ENCODE data around the gene SP2.
"Not testable (repeated sequence)": the region's sequence is repeated elsewhere in the genome, so short reads cannot be mapped to it uniquely, and the experiment has no call there.

Gene SP2

DNA sequence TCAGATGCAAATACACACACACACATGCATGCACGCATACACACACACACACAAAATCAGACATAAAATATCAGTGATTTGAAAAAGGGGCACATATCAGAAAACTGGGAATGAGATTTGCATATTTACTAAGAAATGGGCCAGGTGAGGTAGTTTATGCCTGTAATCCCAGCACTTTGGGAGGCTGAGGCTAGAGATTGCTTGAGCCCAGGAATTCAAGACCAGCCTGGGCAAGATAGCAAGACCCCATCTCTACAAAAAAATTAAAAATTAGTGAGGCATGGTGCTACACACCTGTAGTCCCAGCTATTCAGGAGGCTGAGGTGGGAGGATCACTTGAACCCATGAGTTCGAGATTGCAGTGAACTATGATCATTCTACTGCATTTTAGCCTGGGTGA is 23.0 kb downstream of the SP2 start:
- peaks cover 5% of the 10 kb centered on the region for H3K36me3 ChIP-seq (ENCODE audit: control insufficient read depth, insufficient read depth, low read length)
- H3K4me3 ChIP-seq (ENCODE audit: low read length), result no peak overlapping the region
- H3K9me3 ChIP-seq (ENCODE audit: control insufficient read depth, low read length), result no peaks in the 10 kb centered on the region
- H3K4me1 ChIP-seq (ENCODE audit: control insufficient read depth, insufficient read depth, low read length), result no peaks in the 10 kb centered on the region
- no peak overlapping the region for H3K9ac ChIP-seq (ENCODE audit: low read length)
- H3K27me3 ChIP-seq (ENCODE audit: control insufficient read depth, insufficient read depth, low read length), result no peaks in the 10 kb centered on the region

DNA sequence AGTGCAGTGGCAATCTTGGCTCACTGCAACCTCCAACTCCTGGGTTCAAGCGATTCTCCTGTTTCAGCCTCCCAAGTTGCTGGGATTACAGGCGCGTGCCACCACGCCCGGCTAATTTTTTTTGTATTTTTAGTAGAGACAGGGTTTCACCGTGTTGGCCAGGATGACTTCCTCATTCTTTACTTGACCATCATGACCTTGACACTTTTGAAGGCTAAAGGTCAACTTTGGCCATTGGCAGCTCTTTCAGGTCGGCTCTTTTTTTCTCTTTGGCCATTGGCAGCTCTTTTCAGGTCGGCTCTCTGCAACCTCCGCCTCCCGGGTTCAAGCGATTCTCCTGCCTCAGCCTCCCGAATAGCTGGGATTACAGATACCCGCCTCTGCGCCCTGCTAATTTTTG is 23.9 kb downstream of the SP2 start:
- H3K27me3 ChIP-seq (ENCODE audit: control insufficient read depth, insufficient read depth, low read length); H3K9me3 ChIP-seq (ENCODE audit: control insufficient read depth, low read length); H3K4me1 ChIP-seq (ENCODE audit: control insufficient read depth, insufficient read depth, low read length); H3K36me3 ChIP-seq (ENCODE audit: control insufficient read depth, insufficient read depth, low read length); H3K9ac ChIP-seq (ENCODE audit: low read length); H3K4me3 ChIP-seq (ENCODE audit: low read length): not testable (repeated sequence)

DNA sequence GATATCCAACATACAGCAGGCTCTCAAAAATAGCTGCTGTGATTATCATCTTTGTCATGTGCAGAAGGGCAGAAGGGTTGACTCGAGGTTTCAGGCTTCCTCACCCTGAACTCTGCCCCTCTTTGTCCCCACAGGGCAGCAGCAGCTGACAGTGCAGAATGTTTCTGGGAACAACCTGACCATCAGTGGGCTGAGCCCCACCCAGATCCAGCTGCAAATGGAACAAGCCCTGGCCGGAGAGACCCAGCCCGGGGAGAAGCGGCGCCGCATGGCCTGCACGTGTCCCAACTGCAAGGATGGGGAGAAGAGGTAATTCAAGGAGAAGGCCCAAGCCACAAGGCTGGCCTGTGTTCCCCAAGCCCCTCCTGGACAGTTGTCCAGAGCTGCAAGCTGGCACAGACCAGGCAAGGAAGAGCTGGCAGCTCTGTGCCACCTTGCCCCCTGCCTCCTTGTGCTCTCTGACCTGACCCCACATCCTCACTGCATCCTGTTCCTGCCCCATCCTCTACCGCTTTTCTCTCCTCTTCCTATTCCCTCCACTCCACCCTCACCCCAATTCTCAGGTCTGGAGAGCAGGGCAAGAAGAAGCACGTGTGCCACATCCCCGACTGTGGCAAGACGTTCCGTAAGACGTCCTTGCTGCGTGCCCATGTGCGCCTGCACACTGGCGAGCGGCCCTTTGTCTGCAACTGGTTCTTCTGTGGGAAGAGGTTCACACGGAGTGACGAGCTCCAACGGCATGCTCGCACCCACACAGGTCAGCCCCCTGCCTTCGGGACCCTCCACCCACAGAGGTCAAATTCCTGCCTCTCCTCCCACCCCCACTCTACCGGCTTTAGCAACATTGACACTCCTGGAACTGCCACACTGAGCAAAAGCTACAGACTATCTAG is 29.0 kb downstream of the SP2 start:
- Histone ChIP-seq H3K27me3 (ENCODE audit: control insufficient read depth, insufficient read depth, low read length) (no peaks in the 10 kb centered on the region), H3K4me1 (ENCODE audit: control insufficient read depth, insufficient read depth, low read length) (no peaks in the 10 kb centered on the region), H3K9me3 (ENCODE audit: control insufficient read depth, low read length) (no peaks in the 10 kb centered on the region), H3K4me3 (ENCODE audit: low read length) (no peak overlapping the region), H3K36me3 (ENCODE audit: control insufficient read depth, insufficient read depth, low read length) (peaks cover 5% of the 10 kb centered on the region), H3K9ac (ENCODE audit: low read length) (no peak overlapping the region)

DNA sequence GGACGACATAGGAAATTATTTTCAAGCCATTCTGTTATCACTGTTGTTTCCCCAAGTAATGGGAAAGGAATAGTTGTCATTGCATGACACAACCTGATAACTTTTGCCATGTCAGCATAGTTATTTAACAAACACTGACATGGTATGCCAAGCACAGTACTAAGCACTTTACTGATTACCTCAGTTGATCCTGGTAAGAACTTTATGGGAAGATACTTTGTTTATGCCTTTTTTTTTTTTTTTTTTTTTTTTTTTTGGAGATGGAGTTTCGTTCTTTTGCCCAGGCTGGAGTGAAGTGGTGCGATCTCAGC is 29.6 kb downstream of the SP2 start:
- Histone ChIP-seq H3K9me3 (ENCODE audit: control insufficient read depth, low read length) (no peaks in the 10 kb centered on the region), H3K9ac (ENCODE audit: low read length) (no peak overlapping the region), H3K4me1 (ENCODE audit: control insufficient read depth, insufficient read depth, low read length) (no peaks in the 10 kb centered on the region), H3K4me3 (ENCODE audit: low read length) (no peak overlapping the region), H3K27me3 (ENCODE audit: control insufficient read depth, insufficient read depth, low read length) (no peaks in the 10 kb centered on the region), H3K36me3 (ENCODE audit: control insufficient read depth, insufficient read depth, low read length) (peaks cover 5% of the 10 kb centered on the region)

DNA sequence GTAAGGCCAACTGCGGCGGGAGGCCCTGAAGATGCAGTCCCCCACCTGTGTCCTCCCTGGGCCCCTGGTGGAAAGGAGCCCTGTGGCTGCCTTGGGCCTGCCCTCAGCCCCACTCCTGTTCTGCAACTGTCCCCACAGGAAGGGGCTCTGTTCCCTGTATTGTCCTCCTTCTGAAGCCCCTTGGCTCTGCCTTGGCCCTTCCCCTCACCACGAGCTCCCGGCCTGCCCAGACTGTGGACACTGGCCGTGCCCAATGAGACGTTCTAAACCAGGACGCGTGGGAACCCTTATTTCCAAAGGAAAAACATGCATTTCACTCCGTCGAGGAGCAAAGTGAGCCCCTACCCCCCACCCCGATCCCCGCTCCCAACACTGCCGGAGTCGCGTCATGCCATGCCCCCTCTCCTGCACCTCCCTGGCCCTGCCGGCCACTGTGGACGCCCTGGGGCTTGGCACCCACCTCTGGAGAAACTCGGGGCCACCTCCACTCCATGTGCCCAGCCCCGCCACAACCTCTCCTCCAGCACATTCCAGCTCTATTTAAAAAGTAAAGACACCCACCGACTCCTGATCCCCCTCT is 31.9 kb downstream of the SP2 start:
- no peaks in the 10 kb centered on the region for H3K9me3 ChIP-seq (ENCODE audit: control insufficient read depth, low read length)
- H3K36me3 ChIP-seq (ENCODE audit: control insufficient read depth, insufficient read depth, low read length), result peaks cover 5% of the 10 kb centered on the region
- no peak overlapping the region for H3K4me3 ChIP-seq (ENCODE audit: low read length)
- H3K9ac ChIP-seq (ENCODE audit: low read length), result no peak overlapping the region
- H3K4me1 ChIP-seq (ENCODE audit: control insufficient read depth, insufficient read depth, low read length), result no peaks in the 10 kb centered on the region
- no peaks in the 10 kb centered on the region for H3K27me3 ChIP-seq (ENCODE audit: control insufficient read depth, insufficient read depth, low read length)

DNA sequence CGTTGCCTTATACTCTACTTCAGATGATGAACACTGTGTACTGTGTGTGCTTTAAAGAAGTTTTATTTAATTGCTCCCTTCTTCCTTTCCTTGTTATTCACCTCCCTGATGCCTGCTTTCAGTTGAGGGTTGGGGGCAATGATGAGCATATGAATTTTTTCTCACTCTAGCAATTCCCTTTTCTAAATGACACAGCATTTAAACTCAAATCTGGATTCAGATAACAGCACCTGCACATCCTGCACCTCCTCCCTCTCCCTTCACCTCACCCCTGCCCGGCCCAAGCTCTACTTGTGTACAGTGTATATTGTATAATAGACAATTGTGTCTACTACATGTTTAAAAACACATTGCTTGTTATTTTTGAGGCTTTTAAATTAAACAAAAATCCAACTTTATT is 32.4 kb downstream of the SP2 start:
- Histone ChIP-seq H3K9me3 (ENCODE audit: control insufficient read depth, low read length) (no peaks in the 10 kb centered on the region), H3K9ac (ENCODE audit: low read length) (no peak overlapping the region), H3K36me3 (ENCODE audit: control insufficient read depth, insufficient read depth, low read length) (peaks cover under 1% of the 10 kb centered on the region), H3K27me3 (ENCODE audit: control insufficient read depth, insufficient read depth, low read length) (no peaks in the 10 kb centered on the region), H3K4me1 (ENCODE audit: control insufficient read depth, insufficient read depth, low read length) (no peaks in the 10 kb centered on the region), H3K4me3 (ENCODE audit: low read length) (no peak overlapping the region)

DNA sequence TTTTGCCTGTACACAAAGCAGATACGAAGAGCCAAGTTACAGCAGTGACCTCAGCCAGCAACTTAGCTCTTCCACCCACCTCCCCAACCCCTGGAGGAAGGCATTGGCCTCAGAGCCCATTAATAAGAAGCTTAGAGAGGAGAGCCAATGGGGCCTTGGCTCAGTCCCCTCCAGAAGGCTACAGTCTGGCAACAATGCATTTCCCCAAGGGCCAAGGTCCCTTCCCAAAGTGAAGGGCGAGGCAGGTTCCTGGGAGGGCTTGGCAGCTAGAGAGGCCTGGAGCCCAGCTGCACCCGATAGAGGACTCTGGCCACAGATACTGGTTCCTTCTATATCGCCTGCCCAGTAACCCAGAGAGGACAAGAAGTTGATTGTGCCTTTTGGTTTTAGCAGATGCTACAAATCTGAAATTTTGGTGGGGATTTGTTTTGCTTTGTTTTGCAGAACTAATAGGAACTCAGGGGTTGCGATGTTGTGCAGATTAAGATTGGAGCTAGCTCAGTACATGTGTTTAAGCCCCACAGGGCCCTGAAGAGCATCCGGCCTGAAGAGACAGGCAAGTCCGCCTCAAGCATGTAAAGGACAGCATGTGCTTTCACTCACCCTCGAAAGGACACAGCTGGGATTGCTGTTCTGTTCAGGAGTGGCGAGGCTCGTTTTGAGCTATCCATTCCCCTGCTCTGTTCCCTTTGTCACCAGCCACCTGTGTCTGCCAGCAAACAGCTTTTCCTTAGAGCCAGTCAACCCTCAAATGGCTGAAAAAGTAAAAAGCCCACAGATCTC is 33.4 kb downstream of the SP2 start:
- Histone ChIP-seq H3K4me3 (ENCODE audit: low read length) (no peak overlapping the region), H3K9me3 (ENCODE audit: control insufficient read depth, low read length) (no peaks in the 10 kb centered on the region), H3K27me3 (ENCODE audit: control insufficient read depth, insufficient read depth, low read length) (no peaks in the 10 kb centered on the region), H3K9ac (ENCODE audit: low read length) (no peak overlapping the region), H3K4me1 (ENCODE audit: control insufficient read depth, insufficient read depth, low read length) (no peaks in the 10 kb centered on the region), H3K36me3 (ENCODE audit: control insufficient read depth, insufficient read depth, low read length) (no peaks in the 10 kb centered on the region)

DNA sequence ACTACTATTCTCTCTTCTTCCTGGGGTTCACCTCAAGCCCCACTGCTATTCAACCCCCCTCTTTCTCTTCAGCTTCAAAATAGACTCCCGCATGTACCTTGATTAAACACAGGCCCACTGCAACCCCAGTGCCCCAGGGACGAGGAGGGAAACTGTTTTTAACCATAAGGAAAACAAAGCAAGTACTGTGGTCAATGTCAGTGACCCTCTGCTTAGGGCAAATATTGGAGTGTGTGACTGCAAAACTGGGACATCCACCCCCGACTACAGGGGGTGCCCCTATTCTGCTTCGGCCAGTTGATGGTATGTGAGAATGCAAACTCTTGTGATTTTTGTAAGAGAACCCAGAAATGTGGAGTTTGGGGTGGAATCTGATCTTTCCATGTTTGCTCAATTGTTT is 35.8 kb downstream of the SP2 start:
- H3K36me3 ChIP-seq (ENCODE audit: control insufficient read depth, insufficient read depth, low read length), result no peaks in the 10 kb centered on the region
- no peak overlapping the region for H3K4me3 ChIP-seq (ENCODE audit: low read length)
- no peaks in the 10 kb centered on the region for H3K9me3 ChIP-seq (ENCODE audit: control insufficient read depth, low read length)
- H3K9ac ChIP-seq (ENCODE audit: low read length), result no peak overlapping the region
- H3K27me3 ChIP-seq (ENCODE audit: control insufficient read depth, insufficient read depth, low read length), result no peaks in the 10 kb centered on the region
- H3K4me1 ChIP-seq (ENCODE audit: control insufficient read depth, insufficient read depth, low read length), result peaks cover 5% of the 10 kb centered on the region

DNA sequence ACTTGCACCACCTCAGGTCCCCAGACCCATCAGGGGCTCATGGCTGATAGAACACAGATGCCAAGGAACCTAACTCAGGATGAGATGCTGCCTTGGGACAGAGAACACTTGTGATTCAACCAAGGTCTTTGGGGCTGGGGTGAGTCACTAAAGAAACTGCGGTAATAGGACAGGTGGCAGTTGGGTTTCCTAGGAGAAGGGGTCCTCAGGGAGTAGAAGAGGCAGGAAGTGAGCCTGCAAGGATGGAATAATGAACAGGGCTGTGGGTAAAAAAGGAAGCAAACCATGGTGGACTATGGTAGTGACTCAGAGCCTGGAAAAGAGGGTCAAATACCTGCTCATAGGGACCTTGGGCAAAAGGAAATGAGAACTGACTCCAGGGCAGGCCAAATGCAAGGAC is 38.8 kb downstream of the SP2 start:
- no peak overlapping the region for H3K4me3 ChIP-seq (ENCODE audit: low read length)

DNA sequence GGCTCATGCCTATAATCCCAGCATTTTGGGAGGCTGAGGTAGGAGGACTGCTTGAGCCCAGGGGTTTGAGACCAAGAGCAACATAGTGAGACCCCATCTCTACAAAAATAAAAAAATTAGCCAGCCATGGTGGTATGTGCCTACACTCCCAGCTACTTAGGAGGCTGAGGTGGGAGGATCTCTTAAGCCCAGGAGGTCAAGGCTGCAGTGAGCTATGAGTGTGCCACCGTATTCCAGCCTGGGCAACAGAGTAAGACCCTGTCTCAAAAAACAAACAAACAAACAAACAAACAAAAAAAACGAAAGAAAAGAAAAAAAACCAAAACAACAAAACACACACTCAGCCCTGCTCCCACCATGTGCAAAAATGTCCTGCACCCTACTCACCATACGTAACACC is 39.4 kb downstream of the SP2 start:
- not testable (repeated sequence) for H3K9ac ChIP-seq (ENCODE audit: low read length); H3K36me3 ChIP-seq (ENCODE audit: control insufficient read depth, insufficient read depth, low read length); H3K4me1 ChIP-seq (ENCODE audit: control insufficient read depth, insufficient read depth, low read length); H3K27me3 ChIP-seq (ENCODE audit: control insufficient read depth, insufficient read depth, low read length); H3K4me3 ChIP-seq (ENCODE audit: low read length); H3K9me3 ChIP-seq (ENCODE audit: control insufficient read depth, low read length)

More for the DNA sequence above, 38.8 kb downstream of the SP2 start:
- Histone ChIP-seq H3K36me3 (ENCODE audit: control insufficient read depth, insufficient read depth, low read length) (no peaks in the 10 kb centered on the region), H3K9ac (ENCODE audit: low read length) (no peak overlapping the region), H3K27me3 (ENCODE audit: control insufficient read depth, insufficient read depth, low read length) (no peaks in the 10 kb centered on the region), H3K9me3 (ENCODE audit: control insufficient read depth, low read length) (no peaks in the 10 kb centered on the region), H3K4me1 (ENCODE audit: control insufficient read depth, insufficient read depth, low read length) (peaks cover 5% of the 10 kb centered on the region)

DNA sequence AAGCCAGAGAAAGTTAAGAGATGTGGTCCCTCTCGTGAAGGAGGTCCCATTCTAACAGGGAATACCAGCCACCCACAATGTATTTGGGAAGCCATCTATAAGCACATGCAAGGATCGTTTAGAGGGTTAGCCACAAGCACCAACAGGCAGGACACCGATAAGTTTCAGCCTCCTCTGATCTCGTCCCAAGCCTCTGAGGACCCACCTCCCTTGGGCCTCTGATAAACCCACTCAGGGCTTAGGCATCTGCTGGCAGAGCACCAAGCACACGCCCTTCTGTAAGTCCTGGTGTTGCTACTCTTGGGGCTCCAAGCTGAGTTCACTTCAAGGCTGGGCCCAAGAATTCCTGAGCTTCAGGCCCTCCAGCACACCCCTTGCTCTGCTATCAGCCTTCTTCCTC is 39.9 kb downstream of the SP2 start:
- H3K9ac ChIP-seq (ENCODE audit: low read length), result no peak overlapping the region

DNA sequence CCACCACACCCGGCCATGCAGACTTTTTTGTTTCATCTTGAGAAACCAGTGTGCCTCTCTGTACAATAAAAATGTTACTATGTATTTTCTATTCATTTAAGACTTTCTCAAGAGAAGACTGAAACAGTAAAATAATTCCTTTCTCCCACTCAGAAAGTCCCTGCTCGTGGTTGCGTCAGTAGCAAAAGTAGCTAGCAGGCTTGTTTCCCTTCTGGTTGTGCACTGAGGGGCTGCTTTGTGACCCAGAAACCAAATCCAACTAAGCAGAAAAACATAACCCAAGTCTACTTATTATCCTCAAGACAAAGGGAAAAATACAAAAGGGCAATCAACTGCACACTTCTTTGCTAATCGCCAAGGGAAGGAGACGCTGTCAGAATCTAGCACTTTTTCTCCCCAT is 41.9 kb downstream of the SP2 start:
- H3K4me3 ChIP-seq (ENCODE audit: low read length), result no peak overlapping the region
- H3K9me3 ChIP-seq (ENCODE audit: control insufficient read depth, low read length), result no peaks in the 10 kb centered on the region
- H3K36me3 ChIP-seq (ENCODE audit: control insufficient read depth, insufficient read depth, low read length), result no peaks in the 10 kb centered on the region
- H3K4me1 ChIP-seq (ENCODE audit: control insufficient read depth, insufficient read depth, low read length), result peaks cover 18% of the 10 kb centered on the region
- no peaks in the 10 kb centered on the region for H3K27me3 ChIP-seq (ENCODE audit: control insufficient read depth, insufficient read depth, low read length)
- no peak overlapping the region for H3K9ac ChIP-seq (ENCODE audit: low read length)

More for the DNA sequence above, 39.9 kb downstream of the SP2 start:
- no peaks in the 10 kb centered on the region for H3K9me3 ChIP-seq (ENCODE audit: control insufficient read depth, low read length)
- H3K4me3 ChIP-seq (ENCODE audit: low read length), result no peak overlapping the region
- peaks cover 8% of the 10 kb centered on the region for H3K4me1 ChIP-seq (ENCODE audit: control insufficient read depth, insufficient read depth, low read length)
- no peaks in the 10 kb centered on the region for H3K36me3 ChIP-seq (ENCODE audit: control insufficient read depth, insufficient read depth, low read length)
- no peaks in the 10 kb centered on the region for H3K27me3 ChIP-seq (ENCODE audit: control insufficient read depth, insufficient read depth, low read length)

All from mucosa of stomach (tissue), 1 donor.